HL-60/S4 treated with retinoic acid at 250 ng/mL for 4 days and 3 days (cell line): ENCODE data around the gene RASA4B.
"Not testable (repeated sequence)": the region's sequence is repeated elsewhere in the genome, so short reads cannot be mapped to it uniquely, and the experiment has no call there.

Experiments used
- in situ Hi-C: fragments of 300-500 bp; cut with MboI; formaldehyde crosslinking; loops from 2 replicates; pipeline ENCODE4 v1.7.0; 2022; ENCODE audit warnings: low sequenced_read_pairs

Gene RASA4B

DNA sequence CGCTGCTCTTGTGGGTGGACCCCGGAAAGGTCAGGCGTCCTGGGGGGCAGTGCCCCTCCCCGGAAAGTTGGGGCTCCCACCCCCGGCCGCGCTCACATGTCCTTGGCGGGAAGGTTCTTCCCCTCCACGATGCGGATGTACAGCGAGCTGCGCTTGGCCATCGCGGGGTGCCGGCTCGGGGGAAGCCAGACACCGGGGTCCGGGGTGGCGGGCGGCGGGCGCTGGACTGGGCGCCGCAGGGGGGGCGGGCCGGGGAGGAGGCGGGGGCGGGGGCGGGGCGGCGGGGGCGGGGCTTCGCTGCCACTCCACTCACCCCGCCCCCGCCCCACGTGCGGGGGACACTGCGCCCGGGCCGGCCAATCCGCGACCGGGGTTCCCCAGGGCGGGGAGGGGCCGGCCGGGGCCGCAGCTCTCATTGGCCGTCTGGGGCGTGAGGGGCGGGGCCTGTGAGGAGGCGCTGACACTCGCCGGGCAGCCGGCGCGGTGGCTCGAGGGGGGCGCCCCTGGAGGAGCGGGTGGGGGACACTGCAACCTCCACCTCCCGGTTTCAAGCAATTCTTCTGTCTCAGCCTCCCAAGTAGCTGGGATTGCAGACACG lies at the start of gene RASA4B:
RASA4B (minus strand) TSS at position 228 of the 598 bp plus-strand sequence; CDS start at position 161, 67 bp downstream.
- in situ Hi-C loops, result not testable (repeated sequence)

DNA sequence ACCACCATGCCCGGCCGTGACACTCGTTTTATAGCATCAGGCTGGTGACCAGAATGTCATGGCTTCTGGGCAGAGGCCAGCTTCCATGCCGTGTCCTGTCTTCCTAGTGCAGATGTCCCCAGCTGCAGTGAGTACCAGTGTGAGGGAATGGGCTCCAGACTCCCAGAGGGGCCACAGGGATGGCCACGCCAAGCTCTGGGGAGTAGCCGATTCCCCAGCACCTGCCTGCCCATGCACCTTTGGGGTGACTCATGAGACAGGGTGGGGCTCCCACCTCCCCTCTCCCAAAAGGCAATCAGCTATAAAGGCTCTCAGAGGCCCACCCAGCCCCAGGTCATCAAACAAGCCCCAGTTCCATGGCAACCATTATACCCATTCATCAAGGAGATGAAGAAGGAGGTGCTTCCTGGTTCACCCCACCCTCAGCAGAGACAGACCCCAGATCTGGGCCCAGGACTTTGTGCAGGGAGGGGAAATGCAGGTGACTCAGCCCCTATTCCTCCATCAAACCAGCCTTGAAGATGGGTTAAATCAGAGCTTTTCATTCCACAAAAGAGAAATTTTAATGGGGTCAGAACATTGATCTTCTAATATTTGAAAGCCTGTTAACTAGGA lies 33.3 kb upstream of the RASA4B start, which contains the start of gene SPDYE2:
SPDYE2 (plus strand) TSS at position 419 of the 615 bp plus-strand sequence. CDS start 2,030 bp downstream, outside the sequence.
- in situ Hi-C loops, result not testable (repeated sequence)

DNA sequence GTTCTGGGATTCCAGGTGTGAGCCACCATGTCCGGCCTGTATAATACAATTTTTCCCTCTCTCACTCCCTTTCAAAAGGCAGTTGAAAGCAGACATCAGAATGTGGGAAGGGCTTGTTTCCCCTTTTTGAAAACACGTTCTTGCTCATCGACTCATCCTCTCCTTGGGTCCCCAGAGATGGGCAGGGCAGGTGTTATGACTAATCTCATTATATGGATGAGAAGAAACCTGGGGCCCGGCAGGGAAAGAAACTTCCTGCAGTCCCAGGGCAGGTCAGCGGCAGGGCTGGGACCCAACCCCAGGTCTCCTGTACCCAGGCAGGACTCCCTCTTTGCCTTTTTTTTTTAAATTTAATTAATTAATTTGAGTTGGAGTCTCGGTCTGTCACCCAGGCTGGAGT lies 28.8 kb upstream of the RASA4B start:
- in situ Hi-C loops, result not testable (repeated sequence)

DNA sequence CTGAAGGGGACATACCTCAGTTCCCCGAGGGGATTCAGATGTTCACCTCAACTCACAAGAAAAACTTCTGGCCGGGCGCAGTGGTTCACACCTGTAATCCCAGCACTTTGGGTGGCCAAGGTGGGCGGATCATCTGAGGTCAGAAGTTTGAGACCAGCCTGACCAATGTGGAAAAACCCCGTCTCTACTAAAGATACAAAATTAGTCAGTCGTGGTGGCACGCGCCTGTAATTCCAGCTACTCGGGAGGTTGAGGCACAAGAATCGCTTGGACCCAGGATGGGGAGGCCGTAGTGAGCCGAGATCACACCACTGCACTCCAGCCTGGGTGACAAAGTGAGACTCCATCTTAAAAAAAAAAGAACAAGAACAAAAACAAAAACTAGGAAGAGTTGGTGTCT lies 27.7 kb upstream of the RASA4B start:
- in situ Hi-C loops, result not testable (repeated sequence)

DNA sequence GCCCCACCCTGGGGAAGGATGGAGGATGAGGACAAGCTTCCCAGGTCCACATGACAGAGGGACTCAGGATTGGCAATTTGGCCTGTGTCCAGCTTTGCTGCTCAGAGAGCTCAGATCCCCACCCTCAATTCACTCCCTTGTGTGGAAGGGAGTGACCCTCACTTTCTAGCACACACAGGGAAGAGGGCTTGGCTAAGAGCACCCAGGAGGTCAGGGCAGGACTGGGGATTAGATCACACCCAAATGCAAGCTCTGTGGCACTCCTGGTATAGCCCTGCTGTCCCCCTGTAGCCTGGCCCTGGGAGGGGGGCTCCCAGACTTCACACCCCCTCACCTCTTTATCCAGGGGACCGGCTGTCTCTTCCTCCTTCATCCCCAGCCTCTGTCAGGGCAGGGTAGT lies 26.8 kb upstream of the RASA4B start:
- in situ Hi-C loops, result not testable (repeated sequence)

DNA sequence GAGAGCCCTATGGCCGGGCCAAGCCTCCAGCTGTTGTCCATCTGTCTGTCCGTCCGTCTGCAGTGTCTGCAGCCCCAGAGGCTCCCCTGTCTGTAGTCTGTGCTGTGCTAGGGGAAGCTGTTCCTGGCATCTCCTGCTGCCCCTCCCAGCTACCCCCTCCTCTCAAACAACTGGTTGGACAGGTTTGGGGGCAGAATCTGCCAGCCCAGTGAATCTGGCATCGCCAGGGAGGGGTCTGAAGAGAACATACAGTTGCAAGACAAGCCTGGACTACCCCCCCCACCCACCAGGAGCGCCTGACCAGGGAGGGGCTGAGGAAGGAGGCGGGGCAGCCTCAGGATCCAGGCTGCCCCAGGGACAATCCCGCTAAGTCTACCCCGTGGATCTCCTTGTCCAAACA lies 26.0 kb upstream of the RASA4B start, which contains the start of gene UPK3BL2:
UPK3BL2 (minus strand) TSS at position 101 of the 400 bp plus-strand sequence; CDS start at position 41, 60 bp downstream.
- in situ Hi-C loops, result not testable (repeated sequence)

DNA sequence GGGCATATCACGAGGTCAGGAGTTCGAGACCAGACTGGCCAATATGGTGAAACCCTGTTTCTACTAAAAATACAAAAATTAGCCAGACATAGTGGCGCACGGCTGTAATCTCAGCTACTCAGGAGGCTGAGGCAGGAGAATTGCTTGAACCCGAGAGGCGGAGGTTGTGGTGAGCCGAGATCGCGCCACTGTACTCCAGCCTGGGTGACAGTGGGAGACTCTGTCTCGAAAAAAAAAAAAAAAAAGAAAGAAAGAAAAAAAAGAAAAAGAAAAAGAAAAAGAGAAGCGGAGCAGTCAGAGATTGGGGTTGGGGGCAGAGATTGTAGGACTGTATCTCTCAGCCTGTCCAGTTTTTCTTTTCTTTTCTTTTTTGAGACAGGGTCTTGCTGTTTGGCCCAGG lies 25.2 kb upstream of the RASA4B start:
- in situ Hi-C loops, result not testable (repeated sequence)

DNA sequence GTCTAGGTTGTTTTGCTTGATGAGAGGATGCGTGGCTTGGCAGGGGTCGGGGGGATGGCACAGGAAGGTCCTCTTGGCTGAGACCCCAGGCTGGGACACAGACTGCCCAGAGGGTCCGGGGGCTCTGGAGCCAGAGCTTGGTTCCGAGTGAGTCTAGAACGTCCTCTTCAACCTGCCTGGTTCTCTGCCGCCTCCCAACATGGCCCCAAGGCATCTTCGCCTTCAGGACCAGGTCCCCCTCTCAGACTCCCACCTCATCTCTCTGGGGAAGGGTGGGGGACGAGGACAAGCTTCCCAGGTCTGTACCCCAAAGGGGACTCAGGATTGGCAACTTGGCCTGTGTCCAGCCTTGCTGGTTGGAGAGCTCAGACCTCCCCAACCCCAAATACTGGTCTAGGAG lies 24.5 kb upstream of the RASA4B start:
- in situ Hi-C loops, result not testable (repeated sequence)

DNA sequence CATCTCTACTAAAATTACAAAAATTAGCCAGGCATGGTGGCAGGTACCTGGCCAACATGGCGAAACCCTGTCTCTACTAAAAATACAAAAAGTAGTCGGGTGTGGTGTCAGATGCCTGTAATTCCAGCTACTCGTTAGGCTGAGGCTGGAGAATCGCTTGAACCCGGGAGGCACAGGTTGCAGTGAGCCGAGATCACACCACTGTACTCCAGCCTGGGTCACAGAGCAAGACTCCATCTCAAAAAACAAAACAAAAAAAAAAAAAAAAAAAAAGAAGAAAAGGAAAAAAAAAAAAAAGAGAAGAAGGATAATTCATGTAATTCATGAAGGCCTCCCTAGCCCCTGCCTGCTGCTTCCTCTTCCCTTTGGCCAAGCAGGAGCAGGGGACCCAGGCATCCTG lies 23.0 kb upstream of the RASA4B start:
- in situ Hi-C loops, result not testable (repeated sequence)

DNA sequence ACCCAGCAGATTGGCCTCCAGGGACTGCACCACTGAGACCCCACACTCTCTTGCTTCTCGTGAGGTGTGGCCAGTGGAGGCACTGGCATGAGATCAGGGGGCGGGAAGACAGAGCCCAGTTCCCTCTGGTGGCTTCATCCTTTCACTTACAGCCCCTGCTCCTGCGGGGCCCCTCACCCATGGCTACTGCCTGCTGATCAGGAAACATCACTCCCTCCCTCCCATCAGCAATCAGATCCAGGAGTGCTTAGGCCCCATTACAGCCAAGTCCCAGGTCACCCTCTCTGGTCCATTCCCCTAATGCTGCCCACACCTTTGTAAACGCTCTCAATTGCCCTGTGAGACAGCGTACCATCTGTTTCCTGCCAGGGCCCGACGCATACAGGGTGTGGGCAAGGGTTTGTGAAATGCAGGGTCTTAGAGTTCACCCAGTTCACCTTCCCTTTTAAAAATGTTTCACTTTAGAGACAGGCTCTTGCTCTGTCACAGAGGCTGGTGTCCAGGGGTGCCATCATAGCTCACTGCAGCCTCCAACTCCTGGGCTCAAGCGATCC lies 17.6 kb upstream of the RASA4B start:
- in situ Hi-C loops, result not testable (repeated sequence)

DNA sequence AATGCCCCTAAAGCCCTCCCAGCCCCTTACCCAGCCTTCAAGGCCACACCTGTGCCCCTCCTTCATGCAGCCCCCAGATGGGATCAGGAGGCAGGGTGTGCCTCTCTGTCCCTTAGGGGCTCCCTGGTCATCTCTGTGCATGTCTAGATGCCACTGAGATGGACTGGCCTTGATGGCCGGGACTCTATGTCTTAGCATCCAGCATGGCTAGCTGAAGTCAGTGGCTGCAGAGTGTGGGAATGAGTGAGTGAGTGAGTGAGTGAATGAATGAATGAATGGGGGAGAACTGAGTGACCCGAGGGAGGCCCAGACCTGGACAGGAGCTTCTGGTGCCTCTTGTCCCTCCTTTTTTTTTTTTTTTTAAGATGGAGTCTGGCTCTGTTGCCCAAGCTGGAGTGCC lies 14.6 kb upstream of the RASA4B start:
- in situ Hi-C loops, result not testable (repeated sequence)

DNA sequence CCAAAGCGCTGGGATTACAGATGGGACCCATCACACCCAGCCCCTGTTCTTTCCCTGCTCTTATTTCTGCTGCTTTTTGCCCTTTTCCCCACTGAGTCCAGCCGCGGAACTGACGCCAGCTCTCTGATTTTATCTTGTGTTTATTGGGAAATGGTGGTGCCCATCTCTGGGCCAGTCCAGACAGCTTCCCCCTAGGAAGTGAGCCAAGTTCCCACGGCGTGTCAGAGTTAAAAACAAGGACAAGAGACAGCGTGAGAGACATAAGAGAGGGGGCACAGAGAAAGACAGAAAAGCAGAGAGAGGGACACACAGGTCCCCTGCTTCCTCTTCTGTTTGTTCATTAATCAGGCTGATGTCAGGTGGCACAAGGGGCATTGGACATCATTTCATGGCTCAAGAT lies 14.0 kb upstream of the RASA4B start:
- in situ Hi-C loops, result not testable (repeated sequence)

DNA sequence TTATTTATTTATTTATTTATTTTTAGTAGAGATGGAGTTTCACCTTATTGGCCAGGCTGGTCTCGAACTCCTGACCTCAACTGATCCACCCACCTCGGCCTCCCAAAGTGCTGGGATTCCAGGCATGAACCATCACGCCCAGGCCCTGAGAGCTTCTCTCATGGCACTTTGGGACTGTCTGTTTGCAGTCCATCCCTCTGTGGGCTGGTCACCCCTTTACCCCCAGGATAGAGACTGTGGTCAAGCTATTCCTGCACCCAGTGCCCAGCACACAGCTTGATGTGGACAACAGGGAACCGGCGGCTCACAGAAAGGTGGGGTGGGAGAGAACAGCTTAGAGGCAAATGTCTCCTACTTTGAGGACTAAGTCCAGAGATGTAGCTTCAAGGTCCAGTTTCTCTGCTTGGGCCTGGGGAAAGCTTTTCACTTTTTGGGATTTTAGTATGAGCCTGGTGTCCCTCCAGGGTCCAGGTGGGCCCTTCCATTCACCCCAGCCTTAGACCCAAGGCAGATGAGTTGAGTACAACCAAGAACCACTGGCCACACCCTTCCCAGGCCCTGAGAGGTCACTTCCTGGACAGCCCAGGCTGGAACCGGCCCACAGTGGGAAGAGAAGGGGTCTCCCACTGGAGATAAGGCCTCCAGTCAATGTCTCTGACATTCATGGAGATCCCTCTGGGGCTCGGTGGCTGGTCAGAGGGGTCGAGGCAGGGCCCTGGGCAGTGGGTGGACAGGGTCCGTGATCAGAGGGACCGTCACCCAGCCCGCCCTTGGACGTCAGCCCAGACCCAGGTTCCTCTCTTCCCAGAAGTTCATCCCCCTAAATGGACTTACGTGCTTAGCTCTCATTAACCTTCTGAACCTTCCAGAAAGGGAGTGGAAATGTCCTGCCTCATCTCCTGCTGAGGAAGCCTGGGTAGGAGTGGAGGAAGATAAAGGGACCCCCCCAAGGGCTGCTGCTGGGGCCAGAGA lies 10.5 kb upstream of the RASA4B start:
- in situ Hi-C loops, result not testable (repeated sequence)

DNA sequence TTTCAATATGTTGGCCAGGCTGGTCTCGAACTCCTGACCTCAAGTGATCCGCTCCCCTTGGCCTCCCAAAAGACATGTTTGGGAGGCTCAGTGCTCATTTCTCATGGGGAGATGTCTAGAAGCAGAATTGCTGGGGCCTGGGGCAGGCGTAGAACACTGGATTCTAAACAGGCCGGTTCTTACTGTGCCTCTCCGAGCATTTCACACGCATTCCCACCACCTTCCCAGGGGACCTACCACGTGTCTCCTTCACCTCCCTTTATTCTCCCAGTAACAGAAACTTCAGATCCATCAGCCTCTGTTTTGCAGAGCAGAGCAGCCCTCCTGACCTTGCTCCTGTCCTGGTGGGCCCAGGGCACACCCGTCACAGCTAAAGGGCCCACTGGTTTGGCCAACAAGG lies 9.6 kb upstream of the RASA4B start:
- in situ Hi-C loops, result not testable (repeated sequence)

DNA sequence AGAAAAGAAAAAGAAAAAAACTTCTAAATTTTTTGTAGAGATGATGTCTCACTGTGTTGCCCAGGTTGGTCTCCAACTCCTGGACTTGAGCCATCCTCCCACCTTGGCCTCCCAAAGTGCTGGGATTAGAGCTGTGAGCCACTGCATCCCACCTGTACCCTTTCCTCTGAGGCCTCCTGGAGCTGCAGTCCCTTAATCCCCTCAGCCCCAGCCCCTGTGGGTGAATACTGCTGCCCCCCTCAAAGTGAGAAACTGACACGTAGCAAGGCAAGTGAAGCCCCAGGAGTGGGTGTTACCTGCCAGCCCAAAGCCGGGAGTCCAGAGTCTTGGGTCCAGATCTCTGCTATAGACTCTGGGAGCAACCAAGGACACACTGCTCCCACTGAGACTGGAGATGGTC lies 7.2 kb upstream of the RASA4B start:
- in situ Hi-C loops, result not testable (repeated sequence)

DNA sequence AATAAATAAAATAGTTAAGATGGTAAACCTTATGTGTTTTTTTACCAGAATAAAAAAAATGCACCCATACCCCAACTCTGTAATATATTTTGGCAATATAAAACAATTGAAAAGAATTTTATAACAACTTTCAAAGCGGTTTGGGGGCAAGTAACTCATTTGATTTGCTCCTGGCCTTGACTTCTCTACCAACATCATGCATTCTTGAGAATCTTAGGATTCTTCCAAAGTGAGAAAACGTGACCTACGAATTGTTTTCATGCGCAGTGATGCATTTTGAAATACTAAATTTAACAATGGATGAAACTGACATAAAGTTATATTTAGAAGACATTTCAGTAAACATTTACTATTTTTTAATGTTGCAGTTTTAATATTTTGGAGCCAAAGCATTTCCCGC lies 3.2 kb upstream of the RASA4B start:
- in situ Hi-C loops, result not testable (repeated sequence)

DNA sequence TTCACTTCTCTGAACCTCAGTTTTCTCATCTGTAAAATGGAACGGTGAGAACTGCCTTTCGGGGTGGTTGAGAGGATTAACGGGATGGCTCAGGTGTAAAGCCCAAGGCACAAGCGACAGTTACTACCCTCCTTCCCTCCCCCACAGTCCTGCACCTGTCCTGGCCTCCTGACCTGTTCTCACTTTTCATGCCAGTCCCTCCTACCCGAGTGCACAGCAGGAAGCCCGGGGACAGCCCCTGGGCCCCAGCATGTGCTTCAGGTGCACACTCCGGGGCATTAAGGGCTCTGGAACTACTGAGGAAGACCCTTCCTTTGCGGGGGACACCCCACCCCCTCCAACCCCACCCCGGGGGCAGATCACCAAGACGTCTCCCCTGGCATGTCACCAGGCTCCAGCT lies 626 bp downstream of the RASA4B start:
- in situ Hi-C loops, result not testable (repeated sequence)

DNA sequence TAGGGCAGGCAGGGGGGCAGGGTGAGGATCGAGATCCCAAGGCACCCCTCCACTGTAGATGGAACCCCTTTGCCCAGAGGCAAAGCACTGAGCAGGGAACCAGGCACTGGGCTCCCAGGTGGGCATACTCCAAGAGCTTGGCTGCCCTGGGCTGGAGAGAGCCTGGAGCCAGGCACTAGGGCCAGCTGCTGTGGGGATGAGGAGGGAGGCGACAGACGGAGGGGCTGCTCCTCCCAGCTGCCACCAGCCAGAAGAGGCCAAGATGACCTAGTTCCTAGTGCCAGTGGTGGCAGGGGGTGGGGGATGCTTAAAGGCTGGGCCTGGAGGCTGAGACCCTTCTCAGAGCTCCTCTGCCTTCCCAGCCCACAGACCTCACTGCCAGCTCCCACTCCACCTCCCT lies 1.7 kb downstream of the RASA4B start:
- in situ Hi-C loops, result not testable (repeated sequence)

DNA sequence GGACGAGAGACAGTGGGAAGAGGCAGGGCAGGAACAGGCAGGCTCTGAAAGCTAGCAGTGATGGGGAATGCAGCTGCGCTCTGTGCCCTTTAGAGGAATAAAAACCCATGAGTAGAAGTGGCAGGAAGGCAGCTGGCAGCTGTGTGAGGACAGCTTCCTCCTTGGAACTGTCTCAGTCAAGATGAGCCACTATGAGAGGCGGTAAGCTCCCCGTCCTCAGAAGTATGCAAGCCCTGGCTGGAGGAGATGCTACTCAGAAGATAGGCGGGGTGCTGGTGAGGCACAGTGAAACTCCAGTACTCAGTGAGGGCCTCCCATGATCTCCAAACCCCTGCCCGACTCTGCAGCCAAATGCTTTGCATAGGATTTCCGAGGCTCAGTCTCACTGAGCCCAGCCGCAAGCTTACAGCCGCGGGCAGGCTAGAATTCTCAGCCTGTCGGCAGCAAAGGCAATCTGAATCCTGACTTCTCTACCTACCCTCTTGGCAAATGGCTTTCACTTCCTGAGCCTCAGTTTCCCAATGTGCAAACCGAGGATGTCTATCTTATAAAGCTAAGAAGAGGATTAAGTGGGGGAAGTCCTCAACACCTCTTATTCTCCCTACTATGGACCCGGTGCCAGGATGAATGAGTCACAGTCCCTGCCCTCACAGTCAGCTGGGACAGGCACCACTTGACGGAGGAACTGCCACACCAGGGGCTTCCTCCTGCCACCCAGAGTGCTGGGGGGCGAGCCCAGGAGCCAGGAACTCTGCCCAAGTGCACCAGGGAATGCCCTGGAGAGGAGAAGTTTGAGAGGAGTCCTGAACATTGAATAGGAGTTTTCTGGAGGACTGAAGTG lies 2.5 kb downstream of the RASA4B start:
- in situ Hi-C loops, result not testable (repeated sequence)

DNA sequence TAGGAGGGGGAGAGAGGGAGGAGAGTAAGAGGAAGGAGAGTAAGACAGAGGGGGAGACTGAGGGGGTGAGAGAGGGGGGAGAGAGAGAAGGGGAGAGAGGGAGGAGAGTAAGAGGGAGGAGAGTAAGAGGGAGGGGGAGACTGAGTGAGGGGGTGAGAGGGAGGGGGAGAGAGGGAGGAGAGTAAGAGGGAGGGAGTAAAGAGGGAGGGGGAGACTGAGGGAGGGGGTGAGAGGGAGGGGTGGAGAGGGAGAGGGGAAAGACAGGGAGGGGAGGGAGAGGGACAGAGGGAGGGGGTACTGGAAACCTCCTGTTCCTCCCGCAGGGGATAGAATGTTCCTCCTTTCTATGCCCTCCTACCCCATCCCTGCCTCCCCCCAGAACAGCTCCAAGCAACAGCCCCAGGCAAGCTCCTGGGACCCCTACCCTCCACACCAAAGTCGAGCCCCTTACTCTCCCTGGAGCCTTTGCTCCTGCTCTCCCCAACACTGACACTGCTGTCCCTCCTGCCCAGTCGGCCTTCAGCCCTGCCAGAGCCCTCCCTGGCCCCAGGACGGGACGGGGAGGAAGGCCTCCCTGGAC lies 4.8 kb downstream of the RASA4B start:
- in situ Hi-C loops, result not testable (repeated sequence)
